ENCODE measurements around the gene KRT73.
"Not testable (repeated sequence)": the region's sequence is repeated elsewhere in the genome, so short reads cannot be mapped to it uniquely, and the experiment has no call there.

The KRT73 gene

DNA sequence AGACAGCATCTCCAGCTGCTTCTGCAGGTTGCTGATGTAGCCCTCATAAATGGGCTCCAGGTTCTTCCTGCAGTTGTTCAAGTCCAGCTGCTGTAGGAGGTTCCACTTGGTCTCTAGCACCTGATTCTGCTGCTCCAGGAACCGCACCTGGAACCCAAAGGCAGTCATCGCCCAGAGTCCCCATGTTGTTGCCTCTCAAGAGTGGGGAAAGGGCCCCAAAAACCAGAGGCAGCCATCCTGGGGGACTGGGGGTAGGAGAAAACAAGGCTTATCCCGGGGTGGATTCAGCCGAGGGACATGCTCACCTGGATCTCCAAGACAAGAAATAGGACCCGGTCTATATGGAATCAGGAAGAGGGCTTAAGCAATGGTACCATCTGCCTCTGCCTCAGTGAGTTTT is 19.4 kb downstream of the KRT73 start:
- no peak for DNase-seq

DNA sequence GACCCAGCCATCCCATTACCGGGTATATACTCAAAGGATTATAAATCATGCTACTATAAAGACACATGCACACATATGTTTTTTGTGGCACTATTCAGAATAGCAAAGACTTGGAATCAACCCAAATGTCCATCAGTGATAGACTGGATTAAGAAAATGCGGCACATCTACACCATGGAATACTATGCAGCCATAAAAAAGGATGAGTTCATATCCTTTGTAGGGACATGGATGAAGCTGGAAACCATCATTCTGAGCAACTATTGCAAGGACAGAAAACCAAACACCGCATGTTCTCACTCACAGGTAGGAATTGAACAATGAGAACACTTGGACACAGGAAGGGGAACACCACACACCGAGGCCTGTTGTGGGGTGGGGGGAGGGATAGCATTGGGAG is 24.1 kb downstream of the KRT73 start:
- not testable (repeated sequence) for DNase-seq

DNA sequence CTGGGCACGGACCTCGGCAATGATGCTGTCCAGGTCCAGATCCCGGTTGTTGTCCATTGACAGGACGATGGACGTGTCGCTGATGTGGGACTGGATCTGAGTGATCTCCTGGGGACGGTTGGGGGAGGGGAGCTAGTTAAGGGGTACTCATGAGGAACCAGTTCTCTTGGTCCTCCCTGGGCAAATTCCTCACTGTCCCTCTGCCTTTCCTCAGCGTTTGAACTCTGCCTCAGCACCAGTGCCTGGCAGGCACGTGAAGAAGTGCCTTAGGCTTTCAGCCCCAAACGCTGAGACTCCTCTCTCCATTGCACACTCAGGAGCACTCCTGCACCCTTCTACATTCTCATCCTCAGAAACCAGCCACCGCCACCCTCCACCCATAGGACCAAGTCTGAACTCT is 26.8 kb downstream of the KRT73 start:
- DNase-seq: no peak

DNA sequence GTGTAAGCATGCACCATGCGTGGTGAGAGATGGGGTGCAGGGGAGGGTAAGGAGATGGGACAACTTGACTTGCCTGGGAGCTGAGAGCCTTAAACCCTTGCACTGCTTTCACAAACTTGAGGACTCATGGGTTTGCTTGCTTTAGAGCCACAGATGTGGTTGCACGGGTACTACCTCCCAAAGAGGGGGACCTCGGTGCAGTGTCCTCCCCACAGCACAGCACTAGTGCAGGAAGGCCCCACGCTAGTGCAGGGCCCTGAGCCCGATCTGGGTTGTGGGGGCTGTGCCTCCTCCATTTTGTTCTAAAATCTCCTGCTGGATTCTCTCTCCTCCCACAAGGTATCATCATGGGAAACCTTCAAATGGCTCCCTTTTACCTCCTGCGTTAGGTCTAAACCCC is 28.3 kb downstream of the KRT73 start:
- DNase-seq: no peak

DNA sequence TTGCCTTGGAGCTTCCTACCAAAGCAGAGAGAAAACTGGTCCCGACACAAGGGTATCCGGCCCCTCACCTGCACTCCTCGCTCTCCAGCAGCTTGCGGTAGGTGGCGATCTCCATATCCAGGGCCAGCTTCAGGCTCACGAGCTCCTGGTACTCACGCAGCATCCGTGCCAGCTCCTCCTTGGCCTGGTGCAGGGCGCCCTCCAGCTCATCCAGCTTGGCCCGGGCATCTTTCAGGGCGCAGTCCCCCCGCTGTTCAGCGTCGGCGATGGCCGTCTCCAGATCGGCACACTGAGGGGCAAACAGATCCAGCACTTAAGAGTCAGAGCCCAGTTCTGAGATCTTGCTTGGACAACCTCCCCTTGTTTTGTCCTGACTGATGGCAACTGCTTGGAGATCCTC is 30.8 kb downstream of the KRT73 start:
- DNase-seq: no peak

DNA sequence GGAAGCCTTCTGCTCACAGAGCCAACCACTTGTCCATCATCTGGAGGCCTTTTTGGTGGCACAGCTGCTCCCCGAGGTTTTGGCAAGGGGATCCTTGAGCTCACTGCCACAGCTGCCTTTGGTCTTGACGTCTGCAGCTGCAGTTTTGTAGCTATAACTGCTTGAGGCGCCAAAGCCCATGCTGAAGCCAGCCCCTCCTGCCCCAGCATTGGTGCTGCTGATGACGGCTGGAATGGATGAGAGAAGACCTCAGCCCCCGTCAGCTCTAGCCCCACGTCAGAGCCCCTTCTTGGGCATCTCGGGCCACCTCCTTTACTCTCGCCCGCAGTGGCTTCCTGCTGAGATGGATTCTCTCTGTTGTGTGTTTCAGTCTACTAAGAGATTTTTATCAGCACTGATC is 32.4 kb downstream of the KRT73 start:
- DNase-seq: peak; percentile 39

DNA sequence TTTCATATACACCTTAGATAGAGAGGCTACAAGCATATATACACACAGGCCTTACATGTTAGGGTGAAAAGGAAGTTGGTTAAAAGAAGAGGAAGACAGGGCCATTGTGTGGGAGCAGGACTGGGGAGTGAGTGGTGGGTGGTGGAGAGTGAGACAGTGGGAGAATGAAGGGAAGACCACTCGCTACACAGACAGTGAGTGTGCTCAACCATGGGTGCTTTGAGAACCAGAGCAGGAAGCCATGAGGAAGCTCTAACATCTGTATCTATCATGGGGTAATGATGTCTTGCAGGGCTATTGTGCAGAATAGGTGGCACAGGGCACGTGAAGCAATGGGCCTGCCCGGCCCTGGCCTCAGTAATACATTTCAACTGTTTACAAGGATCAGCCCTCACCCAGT is 33.3 kb downstream of the KRT73 start:
- no peak for DNase-seq

DNA sequence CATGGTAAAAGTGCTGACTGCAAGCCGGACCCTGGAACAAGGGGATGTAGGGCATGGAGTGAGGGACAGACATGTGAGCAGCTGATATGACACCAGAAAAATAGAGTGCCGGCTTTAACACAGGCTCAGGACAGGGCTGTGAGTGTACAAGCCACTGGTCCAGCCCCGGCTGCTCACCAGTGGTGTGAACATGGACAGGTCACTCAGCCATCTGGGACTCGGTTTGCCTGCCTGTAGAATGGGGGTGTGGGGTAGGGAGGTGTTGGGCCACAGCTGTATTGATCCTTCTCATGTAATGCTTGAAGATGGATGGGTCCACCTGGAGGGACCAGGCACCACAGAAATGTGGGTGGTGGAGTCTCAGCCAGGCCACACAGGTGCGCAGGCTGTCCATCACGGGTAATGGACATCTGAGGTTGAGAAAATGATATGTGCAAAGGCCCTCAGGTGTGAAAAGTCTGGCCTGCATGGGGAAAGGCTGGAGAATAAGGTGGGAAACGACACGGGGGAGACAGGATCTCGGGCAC is 34.1 kb downstream of the KRT73 start:
- DNase-seq: no peak

DNA sequence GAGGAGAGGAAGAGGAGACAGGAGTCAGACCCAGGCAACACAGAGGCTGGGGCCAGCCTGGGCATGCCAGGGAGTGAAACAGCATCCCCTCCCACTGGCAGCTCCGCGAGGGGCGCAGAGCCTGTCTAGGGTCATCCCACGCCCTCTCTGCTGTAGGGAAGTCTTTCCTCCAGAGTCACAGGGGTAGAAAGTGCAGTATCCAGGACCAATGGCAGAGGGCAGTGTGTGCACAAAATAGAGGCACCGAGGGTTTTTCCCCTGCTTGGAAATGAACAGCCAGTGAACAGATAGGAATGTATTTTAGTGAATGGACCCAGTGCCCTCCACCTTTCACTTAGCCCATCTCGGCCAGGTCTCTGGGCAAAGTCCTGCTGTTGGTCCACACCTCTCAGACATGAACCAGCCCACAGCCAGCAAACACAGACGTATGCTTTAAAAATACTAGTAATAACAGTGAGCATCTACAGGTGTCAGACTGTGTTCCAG is 35.3 kb downstream of the KRT73 start:
- peak; percentile 70 for DNase-seq

DNA sequence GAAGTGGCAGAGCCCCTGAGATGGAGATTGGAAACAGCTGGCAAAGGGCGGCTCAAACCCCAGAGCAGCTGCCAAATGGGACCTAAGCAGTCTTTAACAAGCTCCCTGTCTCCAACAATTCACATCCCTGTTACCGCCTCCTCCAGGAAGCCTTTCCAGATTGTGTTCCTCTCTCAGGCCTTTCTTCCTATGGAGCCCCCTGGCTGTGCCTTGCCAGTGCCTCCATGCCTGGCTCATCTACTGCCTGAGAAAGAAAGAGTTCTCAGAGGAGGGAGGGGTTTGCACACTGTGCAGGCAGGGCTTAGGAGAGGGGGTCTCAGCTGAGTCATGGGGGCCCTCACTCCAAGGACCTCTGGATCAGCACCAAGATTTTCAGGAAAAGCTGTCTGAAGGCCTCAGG is 35.9 kb downstream of the KRT73 start:
- DNase-seq: no peak

DNA sequence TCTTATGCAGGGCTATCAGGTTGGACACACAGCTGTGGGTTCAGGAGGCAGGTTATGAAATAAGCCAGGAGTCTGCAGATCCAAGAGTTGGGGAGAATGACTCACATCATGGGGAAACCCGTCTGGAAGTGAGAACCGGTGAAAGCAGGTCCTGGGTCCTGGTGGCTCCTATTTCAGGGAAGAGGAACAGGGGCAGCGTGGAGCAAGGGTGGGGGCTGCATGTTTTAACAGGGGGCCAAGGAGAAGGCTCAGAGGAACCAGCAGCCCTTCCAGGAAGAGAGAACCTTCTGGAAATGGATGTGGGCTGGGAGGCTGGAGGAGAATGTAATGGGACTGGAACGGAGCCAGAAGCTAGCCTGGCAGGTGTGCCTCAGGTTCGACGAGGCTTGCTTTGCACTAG is 36.9 kb downstream of the KRT73 start:
- no peak for DNase-seq

DNA sequence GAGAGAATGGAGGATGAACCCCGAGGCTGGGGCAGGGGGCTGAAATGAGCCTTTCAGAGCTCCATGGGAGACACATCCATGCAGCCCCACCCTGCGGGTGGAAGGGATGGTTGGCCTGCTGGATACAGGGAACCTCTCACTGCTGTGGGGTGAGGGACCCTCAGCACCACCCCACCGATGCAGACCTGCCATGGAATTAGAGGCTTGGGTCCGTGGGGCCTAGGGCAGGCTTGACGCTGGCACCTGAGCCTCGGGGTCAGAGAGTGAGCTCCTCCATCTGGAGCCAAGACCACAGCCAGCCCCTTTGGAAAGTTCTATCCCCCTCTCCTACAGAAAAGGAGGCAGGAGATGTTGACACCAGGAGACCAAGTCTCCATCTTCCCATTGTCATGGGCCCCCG is 37.3 kb downstream of the KRT73 start:
- DNase-seq: no peak

DNA sequence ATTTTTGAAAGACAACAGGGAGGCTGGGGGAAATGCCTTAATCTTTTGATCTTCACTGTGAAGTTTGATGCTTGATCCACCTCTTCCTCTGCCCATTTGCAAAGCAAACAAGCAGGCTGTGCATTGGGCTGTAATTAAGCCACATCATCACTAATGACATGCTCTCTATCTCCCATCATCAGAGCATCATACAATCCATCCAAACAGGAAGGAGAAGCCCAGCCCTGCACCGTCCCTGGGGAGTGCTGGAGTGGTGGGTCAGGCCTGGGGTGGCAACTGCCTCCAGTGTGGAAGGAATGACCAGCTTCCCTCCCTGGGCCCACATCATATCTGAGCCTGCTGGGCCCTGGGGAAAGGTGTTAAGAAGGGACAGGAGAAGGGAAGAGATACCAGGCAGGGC is 37.9 kb downstream of the KRT73 start:
- no peak for DNase-seq

DNA sequence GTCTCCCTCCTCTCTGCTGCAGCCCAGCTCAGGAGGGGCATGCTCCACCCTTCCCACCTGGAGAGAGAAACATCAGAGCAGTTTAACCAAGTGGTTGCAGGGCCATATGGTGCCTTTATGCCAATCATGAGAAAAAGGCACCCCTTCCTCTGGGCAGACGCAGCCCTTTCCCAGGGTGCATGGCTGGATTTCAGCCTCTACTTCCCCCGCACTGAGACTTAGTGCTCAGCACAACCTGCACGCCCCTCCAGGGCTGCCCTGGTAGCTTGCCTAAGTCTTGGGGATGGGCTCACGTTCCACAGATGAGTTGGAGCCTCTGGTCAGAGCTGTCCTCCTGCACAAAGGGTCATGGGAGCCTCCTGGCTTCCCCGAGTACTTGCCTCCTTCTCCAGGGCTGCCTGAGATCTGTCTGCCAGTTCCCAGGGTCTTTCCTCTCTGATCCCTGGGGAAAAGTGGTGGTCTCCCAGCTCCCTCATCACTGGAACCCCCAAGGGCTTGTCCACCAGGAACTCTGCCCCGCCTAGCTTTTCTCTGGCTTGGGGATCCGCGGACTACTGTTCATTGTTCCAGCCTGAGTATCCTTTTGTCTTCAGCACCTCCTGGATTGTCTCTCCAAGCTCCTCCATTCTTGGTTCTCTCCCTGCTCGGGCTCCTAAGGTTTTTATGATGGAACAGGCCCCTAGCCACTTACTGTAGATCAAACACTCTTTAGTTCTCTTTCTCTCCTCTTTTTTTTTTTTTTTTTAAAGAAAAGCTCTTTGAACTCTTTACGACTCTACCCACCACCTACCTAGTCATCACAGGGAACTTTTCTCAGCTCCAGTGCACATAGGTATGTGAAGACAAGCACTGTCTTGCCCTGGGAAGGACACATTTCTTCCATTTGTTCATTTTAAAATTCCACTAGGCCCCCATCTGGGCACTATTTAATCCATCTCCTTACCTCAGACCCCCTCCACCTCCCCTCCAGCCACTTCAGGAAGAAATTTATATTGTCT is 38.6 kb downstream of the KRT73 start:
- no peak for DNase-seq

DNA sequence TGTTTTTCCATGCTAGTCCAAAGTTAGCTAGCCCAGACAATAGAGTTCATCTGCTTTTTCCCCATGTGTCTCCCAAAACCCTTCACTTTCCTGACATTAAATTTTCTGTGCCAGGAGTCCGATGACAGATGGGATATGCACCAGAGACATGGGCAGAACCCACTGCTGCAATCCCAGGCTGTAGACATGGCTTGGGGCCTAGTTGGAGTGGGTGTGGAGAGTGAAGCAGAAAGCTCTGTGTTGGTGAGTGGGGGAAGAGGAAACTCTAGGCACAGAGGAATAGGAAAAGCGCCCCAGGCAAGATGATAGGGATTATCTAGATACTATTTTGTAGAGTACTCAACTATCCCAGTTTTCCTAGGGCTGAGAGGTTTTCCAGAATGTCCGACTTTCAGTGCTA is 39.9 kb downstream of the KRT73 start:
- no peak for DNase-seq

DNA sequence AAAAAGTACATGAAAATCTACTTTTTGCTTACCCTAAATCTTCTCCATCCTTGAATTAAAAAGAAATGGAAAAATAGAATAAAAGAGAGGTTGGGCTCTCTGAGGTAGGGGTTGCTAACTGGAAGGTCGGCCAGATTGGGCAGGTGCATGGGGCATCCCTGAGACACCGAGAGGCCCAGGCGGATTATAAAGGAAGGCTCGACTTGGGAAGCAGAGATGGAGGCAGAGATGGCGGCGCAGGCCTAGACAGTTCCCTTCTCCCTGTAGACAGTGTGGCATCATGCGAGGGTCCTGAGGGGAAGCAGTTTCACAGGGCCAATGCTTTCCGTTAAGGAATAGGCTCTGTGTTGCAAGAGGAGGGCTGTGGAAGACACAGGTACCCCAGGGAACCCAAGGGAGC is 41.0 kb downstream of the KRT73 start:
- DNase-seq: no peak

DNA sequence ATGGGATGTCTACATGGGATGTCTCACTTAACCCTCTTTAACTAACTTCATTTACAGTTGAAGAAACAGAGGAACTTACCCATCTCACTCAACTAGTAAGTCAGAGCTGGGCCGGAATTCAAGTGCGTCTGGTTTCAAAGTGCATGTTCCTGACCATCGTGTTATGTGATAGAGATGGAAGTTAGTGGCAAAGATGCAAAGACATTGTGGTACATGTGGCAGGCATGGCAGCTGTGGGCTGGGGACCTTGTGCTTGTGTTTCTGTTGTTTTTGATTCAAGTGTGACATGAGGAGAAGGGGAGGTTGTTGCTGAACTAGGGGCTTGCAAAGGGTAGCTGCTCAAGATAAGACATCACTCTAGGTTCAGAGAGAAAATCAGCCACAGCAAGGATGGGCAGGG is 42.4 kb downstream of the KRT73 start:
- no peak for DNase-seq

DNA sequence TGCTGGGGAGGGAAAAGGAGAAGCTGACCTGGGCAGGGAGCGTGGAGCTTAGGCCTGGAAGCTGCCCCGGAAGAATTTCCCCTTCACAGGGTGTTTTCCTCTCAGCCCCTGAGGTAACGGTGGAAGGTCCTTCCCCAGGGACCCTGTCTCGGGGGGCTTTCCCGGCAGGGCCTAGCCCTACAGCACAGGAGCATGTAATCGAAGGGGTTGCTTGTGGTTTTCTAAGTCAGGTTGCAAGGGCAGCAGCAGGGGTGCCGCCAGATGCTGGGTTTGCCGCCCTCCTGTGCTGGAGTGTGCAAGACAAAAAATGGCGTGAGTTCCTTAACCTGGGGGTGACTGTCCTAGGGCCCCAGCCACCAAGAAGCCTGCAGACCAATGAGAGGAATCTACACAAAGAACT is 43.1 kb downstream of the KRT73 start:
- no peak for DNase-seq

DNA sequence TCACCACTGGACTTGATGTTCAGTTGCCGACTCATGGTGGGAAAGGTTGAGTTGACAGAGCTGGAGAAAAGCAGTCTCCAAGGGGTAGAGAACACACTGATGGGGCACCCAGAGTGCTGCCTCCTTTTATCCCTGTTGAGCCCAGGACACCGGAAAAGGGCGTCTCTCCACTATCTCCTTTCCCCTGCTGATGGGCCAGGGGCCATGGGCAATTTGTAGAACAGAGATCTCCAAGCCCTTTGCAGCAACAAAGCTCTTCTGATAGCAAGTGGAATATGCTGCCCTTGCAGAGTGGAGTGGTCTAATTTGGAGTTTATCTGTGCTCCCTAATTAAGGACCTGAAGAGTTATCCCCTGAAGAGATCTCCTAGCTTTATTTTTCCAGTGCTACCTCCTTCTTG is 44.6 kb downstream of the KRT73 start, which contains the start of gene KRT74:
Gene KRT74, minus strand, starts transcription at position 101 of the 400 bp plus-strand sequence. Its CDS starts 66 bp downstream, at position 35.
- DNase-seq: no peak

DNA sequence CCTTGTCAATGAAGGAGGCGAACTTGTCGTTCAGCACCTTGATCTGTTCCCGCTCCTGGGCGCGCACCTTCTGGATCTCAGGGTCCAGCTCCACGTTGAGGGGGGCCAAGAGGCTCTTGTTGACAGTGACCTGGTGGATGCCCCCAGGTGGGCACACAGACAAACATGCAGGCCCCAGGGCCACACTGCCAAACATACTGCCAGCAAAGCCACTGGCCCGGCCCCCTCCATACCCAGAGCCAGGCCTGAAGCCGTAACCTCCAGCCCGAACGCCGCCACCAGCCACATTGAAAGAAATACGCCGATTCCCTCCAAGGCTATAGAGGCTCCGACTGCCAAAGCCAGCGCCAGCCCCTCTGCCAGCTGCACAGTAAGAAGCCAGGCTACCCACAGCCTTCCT is 45.1 kb downstream of the KRT73 start:
- DNase-seq: no peak

DNA sequence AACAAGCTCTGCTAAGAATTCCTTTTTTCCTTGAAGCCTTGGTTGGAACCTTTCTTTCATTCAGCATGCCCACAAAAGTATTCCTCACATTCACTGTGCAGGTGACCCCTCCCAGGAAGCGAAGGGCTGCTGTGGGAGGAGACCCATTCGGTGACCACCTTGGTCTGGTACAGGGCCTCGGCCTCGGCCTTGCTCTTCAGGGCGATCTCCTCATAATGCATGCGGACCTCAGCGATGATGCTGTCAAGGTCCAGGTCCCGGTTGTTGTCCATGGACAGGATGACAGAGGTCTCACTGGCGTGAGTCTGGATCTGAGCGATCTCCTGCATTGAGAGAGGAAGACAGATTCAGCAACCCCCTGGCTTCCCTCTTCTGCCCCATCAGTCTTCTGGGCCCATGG is 47.8 kb downstream of the KRT73 start:
- no peak for DNase-seq

DNA sequence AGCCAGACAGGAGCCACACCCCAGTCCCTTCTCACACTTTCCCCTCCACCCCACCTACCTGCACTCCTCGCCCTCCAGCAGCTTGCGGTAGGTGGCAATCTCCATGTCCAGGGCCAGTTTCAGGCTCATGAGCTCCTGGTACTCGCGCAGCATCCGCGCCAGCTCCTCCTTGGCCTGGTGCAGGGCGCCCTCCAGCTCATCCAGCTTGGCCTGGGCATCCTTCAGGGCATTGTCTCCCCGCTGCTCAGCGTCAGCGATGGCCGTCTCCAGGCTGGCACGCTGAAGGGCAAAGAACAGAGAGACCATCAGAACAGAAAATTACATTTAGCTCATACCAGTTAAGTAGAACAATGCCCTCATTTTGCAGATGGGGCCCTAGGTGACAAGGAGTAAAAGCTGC is 50.2 kb downstream of the KRT73 start:
- no peak for DNase-seq

DNA sequence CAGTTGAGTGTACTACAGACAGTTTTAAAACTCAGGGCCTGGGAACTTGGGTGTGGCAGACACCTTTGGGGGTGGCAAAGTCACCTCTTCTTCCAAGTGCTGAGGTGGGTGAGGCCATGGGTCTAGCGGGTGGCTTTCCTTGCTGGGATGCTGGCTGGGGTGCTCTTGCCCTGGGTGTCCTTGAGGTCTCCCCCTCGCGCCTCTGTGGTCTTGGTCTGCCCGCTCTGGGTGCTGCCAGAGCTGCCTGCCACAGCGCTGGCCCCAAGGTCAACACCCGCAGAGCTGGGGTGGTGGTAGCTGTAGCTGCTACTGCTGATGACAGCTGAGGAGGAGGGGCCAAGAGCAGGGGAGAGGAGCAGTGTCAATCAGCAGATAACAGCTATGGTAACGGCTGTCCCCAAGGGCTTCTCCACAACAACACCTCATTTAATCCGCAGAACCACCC is 51.5 kb downstream of the KRT73 start:
- no peak for DNase-seq

DNA sequence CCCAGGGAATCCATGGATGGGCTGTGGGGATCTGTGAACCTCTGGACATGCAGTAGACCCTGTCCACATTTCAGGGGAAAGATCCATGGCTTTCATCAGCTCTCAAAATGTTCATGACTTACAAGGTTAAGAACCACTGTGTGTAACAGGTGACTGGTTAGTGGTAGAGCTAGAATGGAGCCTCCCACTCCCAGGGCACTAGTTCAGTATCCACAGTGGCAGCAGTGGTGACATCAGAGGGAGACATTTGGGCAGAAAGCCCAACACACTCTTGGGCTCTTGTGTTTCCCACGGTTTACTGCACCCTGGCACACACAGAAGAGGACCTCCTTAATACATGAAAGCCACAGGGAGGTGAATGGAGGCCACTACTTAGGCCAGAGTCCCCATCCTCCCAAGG is 53.8 kb downstream of the KRT73 start:
- DNase-seq: no peak

Measured in activated CD4-positive, alpha-beta T cell treated with anti-CD3 and anti-CD28 coated beads for 48 hours (primary cell).